Right atrium auricular region (tissue), 2 donors: ENCODE data around the gene LYST. TPM values are rescaled to one million over a fixed set of nuclear protein-coding genes. Genes with fewer than 3 reads are reported as not detected.

Experiments used
- DNase-seq: peaks from one replicate; pipeline ENCODE4 v3.0.0-alpha.2; 2019; ENCODE audit warnings: low spot score
- H3K27ac ChIP-seq, 2 donors: fragments of 200-600 bp; sonication (generic); 1 replicate in 1 of 2; 2 replicates in 1 of 2; pipeline ENCODE4 v1.5.1; 2016 to 2019
- H3K27me3 ChIP-seq, 2 donors: fragments of 200-600 bp; sonication (generic); one replicate each; pipeline versions ENCODE4 v1.5.1 to v1.6.0; 2017 to 2019
- H3K36me3 ChIP-seq: fragments of 200-600 bp; sonication (generic); one replicate; pipeline ENCODE4 v1.5.1; 2016
- H3K4me1 ChIP-seq, 2 donors: fragments of 200-600 bp; sonication (generic); one replicate each; pipeline versions ENCODE4 v1.5.1 to v1.6.0; 2017 to 2019
- H3K4me3 ChIP-seq, 2 donors: fragments of 200-600 bp; sonication (generic); 1 replicate in 1 of 2; 2 replicates in 1 of 2; pipeline ENCODE4 v1.5.1; 2017 to 2019; ENCODE audit warnings: mild to moderate bottlenecking in 1 of 2, moderate library complexity in 1 of 2
- H3K9me3 ChIP-seq, 2 donors: fragments of 200-600 bp; sonication (generic); one replicate each; pipeline ENCODE4 v1.5.1; 2019
- CTCF ChIP-seq, 2 donors: fragments of 200-600 bp; sonication (generic); IDR thresholded peaks; one replicate each; pipeline ENCODE4 v1.5.1; 2019; ENCODE audit warnings: antibody characterized with exemption in 2 of 2
- total RNA-seq, 2 donors: library from RNA; depleted of rRNA; stranded (reverse); fragments of >200 nt; gene quantifications; one replicate each; pipeline ENCODE4 v1.1.0, GENCODE V29; 2016

LYST gene
- total RNA-seq, 2 donors from 2014 or later = 7.3 to 13.0 TPM

- no peak for TF ChIP-seq CTCF (IDR thresholded peaks at IDR 0.05)
- DNase-seq = no peak
- H3K27ac ChIP-seq = no peak overlapping the region
- H3K9me3 ChIP-seq = no peaks in the 10 kb centered on the region
- H3K27me3 ChIP-seq = no peaks in the 10 kb centered on the region
- H3K4me3 ChIP-seq = no peak overlapping the region
- peaks cover 0 to 8% of the 10 kb centered on the region in 2 donors for H3K4me1 ChIP-seq
- peaks cover 10% of the 10 kb centered on the region for H3K36me3 ChIP-seq
Measured at GRCh38 chr1:235809688-235810397, 56.9 kb downstream of the LYST start.

DNA sequence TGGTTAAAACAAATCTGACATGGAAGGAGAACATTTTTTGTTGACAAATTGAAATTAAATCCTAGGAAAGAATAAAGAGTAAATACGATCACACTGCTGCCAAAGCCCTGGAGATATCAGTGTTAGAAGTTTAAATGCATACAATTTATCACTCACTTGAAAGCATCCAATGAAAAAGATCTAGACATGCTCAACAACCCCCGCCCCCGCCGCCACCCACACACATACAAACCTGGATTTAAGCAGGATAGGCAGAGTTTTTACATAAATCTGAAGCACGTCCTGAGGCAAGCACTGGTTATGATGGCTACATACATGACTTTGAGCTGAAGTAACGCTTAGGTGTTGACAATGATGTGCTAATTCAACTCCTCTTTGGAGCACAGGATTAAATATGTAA lies 58.5 kb downstream of the LYST start:
- Histone ChIP-seq H3K27ac (no peak overlapping the region), H3K9me3 (no peaks in the 10 kb centered on the region), H3K4me1 (peaks cover 0 to 8% of the 10 kb centered on the region in 2 donors), H3K36me3 (peaks cover 11% of the 10 kb centered on the region), H3K4me3 (no peak overlapping the region), H3K27me3 (no peaks in the 10 kb centered on the region)
- no peak for DNase-seq
- TF ChIP-seq CTCF (IDR thresholded peaks at IDR 0.05) = no peak

DNA sequence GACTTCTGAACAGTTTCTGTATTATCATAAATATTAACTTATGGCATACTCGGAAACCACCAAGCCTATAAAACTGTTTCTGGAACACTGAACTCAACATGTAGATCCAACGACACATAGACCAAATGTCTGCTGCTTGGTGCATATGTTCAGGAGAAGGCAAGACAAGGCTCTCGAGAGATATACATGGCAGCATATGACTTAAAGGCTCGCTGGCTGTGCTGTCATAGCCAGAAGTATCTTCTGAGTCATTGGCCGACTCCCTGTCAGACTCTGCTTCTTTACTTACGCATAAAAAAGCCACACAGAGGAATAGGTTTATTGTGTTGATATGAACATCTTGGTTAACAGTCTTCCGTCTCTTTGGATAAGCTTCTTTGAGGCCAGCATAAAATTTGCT lies 60.6 kb downstream of the LYST start:
- H3K36me3 ChIP-seq = peaks cover 11% of the 10 kb centered on the region
- no peak overlapping the region for H3K27ac ChIP-seq
- no peak for TF ChIP-seq CTCF (IDR thresholded peaks at IDR 0.05)
- no peak for DNase-seq
- no peak overlapping the region for H3K4me3 ChIP-seq
- H3K9me3 ChIP-seq = no peaks in the 10 kb centered on the region
- peaks cover 0 to 8% of the 10 kb centered on the region in 2 donors for H3K4me1 ChIP-seq
- H3K27me3 ChIP-seq = no peaks in the 10 kb centered on the region

GRCh38 chr1:235802573-235803346 lies 63.9 kb downstream of the LYST start:
- Histone ChIP-seq H3K4me3 (no peak overlapping the region), H3K27me3 (no peaks in the 10 kb centered on the region), H3K27ac (no peak overlapping the region), H3K4me1 (no peaks in the 10 kb centered on the region), H3K36me3 (peaks cover 11% of the 10 kb centered on the region), H3K9me3 (no peaks in the 10 kb centered on the region)
- DNase-seq = no peak
- no peak for TF ChIP-seq CTCF (IDR thresholded peaks at IDR 0.05)

DNA sequence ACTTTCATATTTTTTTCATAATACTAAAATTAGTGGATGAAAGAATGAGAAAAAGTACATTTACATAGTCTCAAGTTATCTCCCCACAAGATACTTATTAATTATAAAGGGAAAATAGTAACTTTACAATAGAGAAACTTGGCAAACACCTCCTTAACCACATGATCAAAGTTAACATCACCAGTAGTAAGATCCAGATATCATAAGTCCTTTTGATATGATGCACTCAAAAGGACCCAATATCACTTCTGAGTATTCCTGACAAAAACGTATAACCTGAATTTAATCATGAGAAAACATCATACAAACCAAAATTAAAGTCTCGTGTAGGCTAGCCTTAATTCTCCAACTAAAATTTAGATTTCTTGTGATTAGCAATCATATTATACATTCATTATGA lies 67.4 kb downstream of the LYST start:
- no peak overlapping the region for H3K27ac ChIP-seq
- H3K36me3 ChIP-seq = no peaks in the 10 kb centered on the region
- H3K9me3 ChIP-seq = no peaks in the 10 kb centered on the region
- no peaks in the 10 kb centered on the region for H3K27me3 ChIP-seq
- DNase-seq = no peak
- no peak for TF ChIP-seq CTCF (IDR thresholded peaks at IDR 0.05)
- H3K4me3 ChIP-seq = no peak overlapping the region
- H3K4me1 ChIP-seq = no peaks in the 10 kb centered on the region
